Measurements from ENCODE around the gene FAM168B. TPM values are rescaled to one million over a fixed set of nuclear protein-coding genes. Genes with fewer than 3 reads are reported as not detected.

The FAM168B gene
- polyA plus RNA-seq, 1 donor (not counting 4 experiments of a cell fraction or from before 2014, with no cell fraction given): 50.8 TPM

GRCh38 chr2:131031431-131031841, 61.8 kb downstream of the FAM168B start:
- no peak for TF ChIP-seq EZH2 (IDR thresholded peaks at IDR 0.05; ENCODE audit: low read length)
- no peak for TF ChIP-seq CTCF (optimal IDR thresholded peaks at IDR 0.05 in 1 of 3, IDR thresholded peaks at IDR 0.05 in 1 of 3, conservative IDR thresholded peaks at IDR 0.05 in 1 of 3; ENCODE audit: extremely low read depth in 1 of 3, insufficient read depth in 2 of 3, low read length in 3 of 3)
- DNase-seq (ENCODE audit: low read depth, low spot score) (no peak), FAIRE-seq (no peak)
- H4K20me1 ChIP-seq (ENCODE audit: control insufficient read depth, extremely low read depth, insufficient read depth, low read length): no peaks in the 10 kb centered on the region
- no peaks in the 10 kb centered on the region for H3K9me1 ChIP-seq (ENCODE audit: control insufficient read depth, extremely low read depth, insufficient read depth, low read length)
- peaks cover 0 to 13% of the 10 kb centered on the region in 2 experiments for H3K36me3 ChIP-seq (ENCODE audit: control insufficient read depth in 2 of 2, extremely low read depth in 1 of 2, insufficient read depth in 2 of 2, low read length in 2 of 2)
- H3K9ac ChIP-seq (ENCODE audit: control insufficient read depth, extremely low read depth, insufficient read depth, low read length): no peak overlapping the region
- H3K4me2 ChIP-seq (ENCODE audit: control insufficient read depth, extremely low read depth, insufficient read depth, low read depth, low read length): no peak overlapping the region
- no peaks in the 10 kb centered on the region for H3K27me3 ChIP-seq (ENCODE audit: control insufficient read depth, extremely low read depth, insufficient read depth, low read length)
- peaks cover 7% of the 10 kb centered on the region for H3K9me3 ChIP-seq (ENCODE audit: control insufficient read depth, low read depth, low read length)
- H3K4me3 ChIP-seq (ENCODE audit: control insufficient read depth in 2 of 3, extremely low read depth in 1 of 3, insufficient read depth in 2 of 3, low read depth in 1 of 3, low read length in 3 of 3): no peak overlapping the region
- H2AFZ ChIP-seq (ENCODE audit: control insufficient read depth, low read length): no peak overlapping the region
- peaks cover 12% of the 10 kb centered on the region for H3K4me1 ChIP-seq (ENCODE audit: control insufficient read depth, extremely low read depth, insufficient read depth, low read length)
- dilution Hi-C loops (cut with MboI; ENCODE audit: extremely low pct_ligation_motif_present, low sequenced_read_pairs): no loop called here
- no peak overlapping the region for H3K27ac ChIP-seq (ENCODE audit: control insufficient read depth, insufficient read depth, low read length)
- no peaks in the 10 kb centered on the region for H3K79me2 ChIP-seq (ENCODE audit: control insufficient read depth, insufficient read depth, low read length)

- Histone ChIP-seq H3K4me2 (ENCODE audit: control insufficient read depth, extremely low read depth, insufficient read depth, low read depth, low read length) (no peak overlapping the region), H3K27me3 (ENCODE audit: control insufficient read depth, extremely low read depth, insufficient read depth, low read length) (no peaks in the 10 kb centered on the region), H3K79me2 (ENCODE audit: control insufficient read depth, insufficient read depth, low read length) (no peaks in the 10 kb centered on the region), H2AFZ (ENCODE audit: control insufficient read depth, low read length) (no peak overlapping the region), H3K9ac (ENCODE audit: control insufficient read depth, extremely low read depth, insufficient read depth, low read length) (no peak overlapping the region), H3K4me1 (ENCODE audit: control insufficient read depth, extremely low read depth, insufficient read depth, low read length) (peaks cover 12% of the 10 kb centered on the region), H3K9me3 (ENCODE audit: control insufficient read depth, low read depth, low read length) (peaks cover 7% of the 10 kb centered on the region), H4K20me1 (ENCODE audit: control insufficient read depth, extremely low read depth, insufficient read depth, low read length) (no peaks in the 10 kb centered on the region), H3K4me3 (ENCODE audit: control insufficient read depth in 2 of 3, extremely low read depth in 1 of 3, insufficient read depth in 2 of 3, low read depth in 1 of 3, low read length in 3 of 3) (no peak overlapping the region), H3K27ac (ENCODE audit: control insufficient read depth, insufficient read depth, low read length) (no peak overlapping the region), H3K36me3 (ENCODE audit: control insufficient read depth in 2 of 2, extremely low read depth in 1 of 2, insufficient read depth in 2 of 2, low read length in 2 of 2) (peaks cover 0 to 12% of the 10 kb centered on the region in 2 experiments), H3K9me1 (ENCODE audit: control insufficient read depth, extremely low read depth, insufficient read depth, low read length) (no peaks in the 10 kb centered on the region)
- no peak for DNase-seq (ENCODE audit: low read depth, low spot score)
- TF ChIP-seq CTCF (optimal IDR thresholded peaks at IDR 0.05 in 1 of 3, IDR thresholded peaks at IDR 0.05 in 1 of 3, conservative IDR thresholded peaks at IDR 0.05 in 1 of 3; ENCODE audit: extremely low read depth in 1 of 3, insufficient read depth in 2 of 3, low read length in 3 of 3) (no peak), EZH2 (IDR thresholded peaks at IDR 0.05; ENCODE audit: low read length) (no peak)
- FAIRE-seq: no peak
- dilution Hi-C loops (cut with MboI; ENCODE audit: extremely low pct_ligation_motif_present, low sequenced_read_pairs): no loop called here
Measured at GRCh38 chr2:131030478-131030971, 62.7 kb downstream of the FAM168B start.

All from keratinocyte (primary cell).